Endodermal cell (in vitro differentiated cells): ENCODE measurements around the gene ANKRD33B. TPM values are rescaled to one million over a fixed set of nuclear protein-coding genes. Genes with fewer than 3 reads are reported as not detected.

Experiments
- DNase-seq: peaks from one replicate; pipeline ENCODE4 v3.0.0-alpha.2; 2017
- H3K27ac ChIP-seq: 2 replicates; pipeline ENCODE4 v1.5.1; 2013; ENCODE audit warnings: mild to moderate bottlenecking, low read depth, low read length, moderate library complexity
- H3K27me3 ChIP-seq: 2 replicates; pipeline ENCODE4 v1.6.1; 2013; ENCODE audit warnings: mild to moderate bottlenecking, low read length, moderate library complexity; ENCODE audit not compliant: insufficient read depth, control insufficient read depth, poor library complexity, severe bottlenecking
- H3K36me3 ChIP-seq: 2 replicates; pipeline ENCODE4 v1.7.0; 2013; ENCODE audit warnings: mild to moderate bottlenecking, low read length, moderate library complexity; ENCODE audit not compliant: control insufficient read depth, insufficient read depth
- H3K4me1 ChIP-seq: one replicate; pipeline ENCODE4 v1.7.0; 2013; ENCODE audit warnings: low read length; ENCODE audit not compliant: control insufficient read depth, insufficient read depth
- H3K4me3 ChIP-seq: 2 replicates; pipeline ENCODE4 v1.5.1; 2013; ENCODE audit warnings: mild to moderate bottlenecking, low read length, moderate library complexity
- H3K9ac ChIP-seq: 2 replicates; pipeline ENCODE4 v1.6.1; 2013; ENCODE audit warnings: mild to moderate bottlenecking, low read length, moderate library complexity; ENCODE audit not compliant: poor library complexity, severe bottlenecking; ENCODE audit errors: extremely low read depth
- H3K9me3 ChIP-seq: 2 replicates; pipeline ENCODE4 v1.6.1; 2013; ENCODE audit warnings: mild to moderate bottlenecking, low read length, moderate library complexity; ENCODE audit not compliant: control insufficient read depth
- H3K27ac Mint-ChIP-seq: 2 replicates; pipeline ENCODE4 v1.8.0; 2020; ENCODE audit warnings: mixed read lengths
- H3K27me3 Mint-ChIP-seq: 2 replicates; pipeline ENCODE4 v1.8.0; 2021; ENCODE audit warnings: mild to moderate bottlenecking, mixed read lengths; ENCODE audit not compliant: insufficient read depth
- H3K36me3 Mint-ChIP-seq: 2 replicates; pipeline ENCODE4 v1.8.0; 2020; ENCODE audit warnings: low read depth, mixed read lengths
- H3K4me1 Mint-ChIP-seq: 2 replicates; pipeline ENCODE4 v1.8.0; 2020; ENCODE audit warnings: mixed read lengths
- H3K4me3 Mint-ChIP-seq: 2 replicates; pipeline ENCODE4 v1.8.0; 2020; ENCODE audit warnings: mild to moderate bottlenecking, moderate library complexity, mixed read lengths
- H3K9me3 Mint-ChIP-seq: 2 replicates; pipeline ENCODE4 v1.8.0; 2020; ENCODE audit warnings: mild to moderate bottlenecking, mixed read lengths
- CTCF ChIP-seq: fragments of 200-600 bp; sonication (generic); conservative IDR thresholded peaks from 2 replicates; pipeline ENCODE4 v1.5.0; 2021; ENCODE audit warnings: antibody characterized with exemption, mild to moderate bottlenecking
- WGBS, 2 experiments: methylation state at CpG; one replicate each; pipeline versions ENCODE4 v1.1.5 to v1.1.7; 2013; ENCODE audit warnings: missing lambda C conversion rate in 2 of 2, mixed read lengths in 1 of 2; ENCODE audit not compliant: insufficient coverage in 1 of 2, insufficient read length in 1 of 2; 5-methylcytosine and 5-hydroxymethylcytosine counted together
- total RNA-seq, 2 donors: library from RNA; stranded (reverse); fragmentation: NEBNext Ultra II Directional in 1 of 2; extraction: Animal tissue kit (Norgen Biotek cat#: 25700) in 1 of 2; gene quantifications; 2 replicates in 1 of 2; 3 replicates in 1 of 2; pipeline ENCODE4 v1.2.1, GENCODE V29; 2021

ANKRD33B gene
- total RNA-seq, 2 donors from 2014 or later, result 21.9 to 37.2 TPM

GRCh38 chr5:10611290-10611689 lies 47.4 kb downstream of the ANKRD33B start:
- Histone ChIP-seq H3K9ac (no peak overlapping the region), H3K36me3 (no peaks in the 10 kb centered on the region), H3K27me3 (no peaks in the 10 kb centered on the region), H3K27ac (no peak overlapping the region), H3K4me1 (no peaks in the 10 kb centered on the region), H3K9me3 (no peaks in the 10 kb centered on the region), H3K4me3 (no peak overlapping the region)
- Mint-ChIP-seq H3K9me3 (no peaks in the 10 kb centered on the region), H3K4me1 (peaks cover 19% of the 10 kb centered on the region), H3K36me3 (no peaks in the 10 kb centered on the region), H3K27me3 (no peaks in the 10 kb centered on the region), H3K4me3 (no peak overlapping the region), H3K27ac (peak overlapping the region; percentile 64)
- 89% methylated on average over 4 of the region's 4 CpGs; no CpG with 5 or more reads in 1 of the 2 experiments for WGBS, 2 experiments
- TF ChIP-seq CTCF, result no peak
- peak; percentile 47 for DNase-seq

GRCh38 chr5:10612251-10612650 lies 48.4 kb downstream of the ANKRD33B start:
- Mint-ChIP-seq H3K4me3 (no peak overlapping the region), H3K4me1 (peaks cover 14% of the 10 kb centered on the region), H3K36me3 (no peaks in the 10 kb centered on the region), H3K27me3 (no peaks in the 10 kb centered on the region), H3K9me3 (no peaks in the 10 kb centered on the region), H3K27ac (peak overlapping the region; percentile 79)
- Histone ChIP-seq H3K27me3 (no peaks in the 10 kb centered on the region), H3K4me1 (no peaks in the 10 kb centered on the region), H3K9ac (no peak overlapping the region), H3K27ac (no peak overlapping the region), H3K4me3 (no peak overlapping the region), H3K9me3 (no peaks in the 10 kb centered on the region), H3K36me3 (no peaks in the 10 kb centered on the region)
- WGBS, 2 experiments, result 74 to 78% methylated on average over 5 of the region's 5 CpGs
- peak; percentile 54 for TF ChIP-seq CTCF
- peak; percentile 37 for DNase-seq

DNA sequence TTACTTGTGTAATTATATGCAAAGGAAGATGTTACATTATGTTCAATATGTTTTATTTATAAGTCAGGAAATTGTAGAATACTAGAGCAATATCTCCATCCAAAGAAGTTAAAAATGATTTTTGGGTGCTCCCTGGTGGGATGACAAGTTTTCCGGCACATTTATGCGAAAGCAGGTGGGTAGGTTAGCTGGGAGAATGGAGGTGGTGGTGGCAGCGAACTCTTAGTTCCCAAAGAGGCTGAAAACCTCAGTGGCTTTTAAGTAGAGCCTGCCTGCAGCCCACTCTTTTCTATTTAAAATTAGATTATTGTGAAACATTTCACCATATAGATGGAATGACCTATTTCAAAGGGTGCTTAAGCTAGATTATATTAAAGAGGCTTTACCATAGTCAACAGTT lies 51.8 kb downstream of the ANKRD33B start:
- Mint-ChIP-seq H3K4me1 (peaks cover 8% of the 10 kb centered on the region), H3K27me3 (no peaks in the 10 kb centered on the region), H3K27ac (no peak overlapping the region), H3K36me3 (peaks cover 20% of the 10 kb centered on the region), H3K4me3 (no peak overlapping the region), H3K9me3 (peaks cover 5% of the 10 kb centered on the region)
- H3K9me3 ChIP-seq, result no peaks in the 10 kb centered on the region
- no peaks in the 10 kb centered on the region for H3K36me3 ChIP-seq
- H3K27ac ChIP-seq, result no peak overlapping the region
- H3K4me3 ChIP-seq, result no peak overlapping the region
- DNase-seq, result no peak
- no peak overlapping the region for H3K9ac ChIP-seq
- no peak for TF ChIP-seq CTCF
- H3K4me1 ChIP-seq, result no peaks in the 10 kb centered on the region
- 97% methylated on average over 3 of the region's 3 CpGs; no CpG with 5 or more reads in 1 of the 2 experiments for WGBS, 2 experiments
- H3K27me3 ChIP-seq, result no peaks in the 10 kb centered on the region
